HG03108 (cell line): ENCODE data around the gene PRKAB1.
"Not testable (repeated sequence)": the region's sequence is repeated elsewhere in the genome, so short reads cannot be mapped to it uniquely, and the experiment has no call there.

Experiments used
- ATAC-seq: cut with Tn5 transposase; IDR thresholded peaks from one replicate; pipeline ENCODE4 v1.9.1; 2021; ENCODE audit warnings: moderate library complexity; ENCODE audit not compliant: unreplicated experiment

PRKAB1 gene

GRCh38 chr12:119683816-119684215, 15.9 kb downstream of the PRKAB1 start:
- no peak for ATAC-seq

DNA sequence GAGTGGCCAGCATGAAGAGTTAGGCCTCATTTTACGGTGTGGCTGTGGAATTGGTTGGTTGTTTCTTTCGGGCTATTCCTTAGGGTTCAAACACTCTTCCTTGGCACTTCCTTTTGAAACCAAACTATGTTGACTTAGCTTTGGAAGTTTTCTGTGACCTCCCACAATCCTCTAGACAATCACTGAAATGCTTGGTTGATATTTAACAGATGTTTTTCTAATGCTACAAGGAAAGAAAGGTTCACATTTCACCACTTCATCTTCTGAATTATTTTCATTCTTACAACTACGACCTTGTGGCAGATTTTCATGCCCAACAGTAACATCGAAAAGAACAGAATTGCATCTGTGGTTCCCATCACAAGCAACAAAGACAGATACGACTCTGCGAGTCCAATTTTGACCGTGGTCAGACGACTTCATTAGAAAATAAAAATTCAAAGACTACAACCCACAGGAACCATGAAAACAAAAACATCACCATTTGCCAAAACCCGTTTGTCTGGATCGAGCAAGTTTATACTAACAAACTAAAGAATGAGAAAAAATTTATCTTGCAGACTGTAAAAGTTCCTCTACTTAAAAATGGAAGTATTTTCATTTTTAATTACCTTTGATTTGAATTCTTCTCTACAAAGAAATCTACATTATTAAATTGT, 16.9 kb downstream of the PRKAB1 start:
- ATAC-seq: no peak

GRCh38 chr12:119685375-119685774, 17.4 kb downstream of the PRKAB1 start:
- no peak for ATAC-seq

DNA sequence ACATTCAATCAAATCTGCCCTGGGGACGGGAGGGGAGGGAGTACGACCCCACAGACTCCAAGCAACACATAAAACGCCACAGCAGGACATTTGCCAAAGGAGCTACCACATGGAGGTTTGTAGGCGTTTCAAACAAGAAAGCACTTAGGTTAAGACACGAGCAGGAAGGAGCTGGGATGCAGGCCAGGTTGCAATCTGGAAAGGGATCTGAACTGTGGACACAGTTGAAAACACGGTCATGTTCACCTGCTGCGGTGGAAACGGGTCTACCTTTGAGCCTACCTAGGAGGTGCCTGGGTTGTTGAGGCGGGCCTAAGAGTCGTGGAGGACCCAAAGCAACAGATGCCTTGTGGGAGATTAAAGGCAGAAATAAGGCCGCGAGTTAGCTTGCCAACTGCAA, 18.4 kb downstream of the PRKAB1 start:
- ATAC-seq: no peak

DNA sequence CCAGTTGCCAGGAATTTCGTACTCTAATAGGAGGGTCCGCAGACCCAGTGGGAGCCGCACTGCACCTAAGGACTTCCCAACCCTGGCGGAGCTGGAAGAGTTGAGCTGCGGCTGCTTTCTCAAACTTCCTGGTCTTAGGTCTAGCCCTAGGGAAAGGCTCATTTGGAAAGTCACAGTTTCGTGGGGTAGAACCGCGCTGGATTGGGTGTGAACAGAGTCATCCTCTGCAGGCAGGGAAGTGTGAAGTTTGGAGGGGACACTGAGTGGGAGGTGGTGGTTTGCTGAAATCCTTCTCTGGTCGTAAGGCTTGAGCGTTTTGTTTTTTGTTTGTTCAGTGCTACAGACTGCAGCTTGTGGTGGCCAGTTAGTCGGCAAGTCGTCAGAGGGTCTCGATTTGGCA, 18.8 kb downstream of the PRKAB1 start:
- no peak for ATAC-seq

- no peak for ATAC-seq
Measured at GRCh38 chr12:119687406-119687805, 19.5 kb downstream of the PRKAB1 start.

GRCh38 chr12:119687879-119688278, 19.9 kb downstream of the PRKAB1 start:
- ATAC-seq: no peak

GRCh38 chr12:119689935-119690500, 22.1 kb downstream of the PRKAB1 start:
- ATAC-seq: no peak

GRCh38 chr12:119691202-119691810, 23.4 kb downstream of the PRKAB1 start:
- no peak for ATAC-seq

- no peak for ATAC-seq
Measured at GRCh38 chr12:119692410-119692809, 24.5 kb downstream of the PRKAB1 start.

- no peak for ATAC-seq
Measured at GRCh38 chr12:119692997-119693396, 25.1 kb downstream of the PRKAB1 start.

DNA sequence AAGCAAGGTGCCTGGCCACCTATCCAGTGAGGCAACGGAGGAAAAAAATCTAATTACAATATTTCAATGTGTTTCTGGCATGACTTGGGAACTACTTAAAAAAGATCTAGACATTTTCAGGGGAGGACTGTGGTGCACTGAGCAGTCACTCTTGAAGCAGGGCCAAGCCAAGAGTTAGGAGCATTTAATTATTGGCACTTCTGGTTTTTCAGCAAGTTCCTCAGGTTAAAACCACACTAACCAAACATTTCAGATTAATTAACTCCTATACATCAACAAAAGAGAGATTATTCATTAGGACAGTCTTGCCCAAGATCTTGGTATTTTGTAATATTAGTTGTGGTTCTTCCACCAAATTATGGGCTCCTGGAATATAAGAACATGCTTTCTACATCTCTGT, 25.6 kb downstream of the PRKAB1 start:
- no peak for ATAC-seq

DNA sequence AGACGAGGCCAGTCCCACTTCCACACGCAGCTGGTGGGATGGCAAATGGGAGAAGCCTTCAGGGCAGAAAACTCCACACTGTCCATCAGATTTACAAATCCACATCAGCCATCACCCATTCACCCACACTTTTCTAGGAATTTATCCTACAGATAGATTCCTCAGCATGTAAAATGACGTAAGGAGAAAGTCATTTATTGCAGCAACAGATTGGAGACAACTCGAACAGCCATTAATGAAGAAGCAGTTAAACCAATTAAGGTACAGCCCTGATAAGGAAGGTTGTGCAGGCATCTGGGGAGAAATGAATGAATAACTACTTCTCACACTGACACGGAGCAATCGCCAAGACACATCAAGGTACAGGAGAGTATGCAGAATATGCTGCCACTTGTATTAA, 26.2 kb downstream of the PRKAB1 start:
- no peak for ATAC-seq

DNA sequence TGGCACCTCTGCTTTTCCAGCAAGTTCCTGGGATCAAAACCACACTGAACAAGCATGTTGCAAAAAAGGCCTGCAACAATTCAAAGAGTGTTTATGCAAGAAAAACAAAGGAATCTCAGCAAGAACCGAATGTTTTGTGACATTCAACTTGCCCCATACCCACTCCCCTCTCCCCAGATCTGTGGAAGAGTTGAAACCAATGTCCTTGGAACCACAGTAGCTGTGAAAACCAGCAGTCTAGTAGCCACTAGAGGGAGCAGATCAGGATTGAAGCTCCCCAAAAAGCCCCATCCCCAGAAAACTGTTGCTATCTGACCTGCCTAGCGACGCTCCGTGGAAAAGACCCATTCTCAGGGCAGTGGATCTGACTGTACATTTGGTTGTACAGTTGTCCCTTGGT, 27.1 kb downstream of the PRKAB1 start:
- no peak for ATAC-seq

- no peak for ATAC-seq
Measured at GRCh38 chr12:119696943-119697342, 29.0 kb downstream of the PRKAB1 start.

DNA sequence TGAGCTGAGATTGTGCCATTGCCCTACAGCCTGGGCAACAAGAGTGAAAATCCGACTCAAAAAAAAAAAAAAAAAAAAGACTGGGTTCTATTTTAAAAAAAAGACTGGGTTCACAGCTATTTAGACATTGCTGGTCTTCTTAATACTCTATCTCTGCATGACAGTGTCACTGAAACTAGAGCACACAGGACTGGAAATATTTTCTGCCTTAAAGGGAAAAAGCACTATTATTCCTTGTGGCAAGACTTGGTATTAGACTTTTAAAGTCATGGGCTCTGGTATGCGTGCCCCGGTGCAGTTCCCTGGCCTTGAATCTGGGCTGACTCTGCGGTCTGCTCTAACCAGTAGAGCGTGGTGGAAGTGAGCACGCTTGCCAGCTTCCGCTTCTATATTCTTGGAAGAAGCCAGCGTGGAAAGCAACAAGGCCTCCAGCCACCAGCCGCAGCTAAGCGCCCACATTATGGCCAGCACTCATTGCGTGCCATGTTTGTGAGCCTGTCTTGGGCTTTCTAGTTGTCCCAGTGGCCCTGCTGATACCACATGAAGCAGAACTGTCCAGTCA, 31.3 kb downstream of the PRKAB1 start:
- ATAC-seq: no peak

- no peak for ATAC-seq
Measured at GRCh38 chr12:119700078-119700477, 32.1 kb downstream of the PRKAB1 start.

GRCh38 chr12:119704065-119704747, 36.3 kb downstream of the PRKAB1 start:
- ATAC-seq: no peak

GRCh38 chr12:119705182-119705581, 37.2 kb downstream of the PRKAB1 start:
- no peak for ATAC-seq

DNA sequence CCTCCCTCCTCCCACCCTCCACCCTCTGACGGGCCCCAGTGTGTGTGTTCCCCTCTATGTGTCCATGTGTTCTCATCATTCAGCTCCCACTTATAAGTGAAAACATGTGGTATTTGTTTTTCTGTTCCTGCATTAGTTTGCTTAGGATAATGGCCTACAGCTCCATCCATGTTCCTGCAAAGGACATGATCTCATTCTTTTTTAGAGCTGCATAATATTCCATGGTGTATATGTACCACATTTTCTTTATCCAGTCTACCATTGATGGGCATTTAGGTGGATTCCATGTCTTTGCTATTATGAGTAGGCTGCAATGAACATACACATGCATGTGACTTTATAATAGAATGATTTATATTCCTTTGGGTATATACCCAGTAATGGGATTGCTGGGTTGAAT, 38.5 kb downstream of the PRKAB1 start:
- ATAC-seq: not testable (repeated sequence)

DNA sequence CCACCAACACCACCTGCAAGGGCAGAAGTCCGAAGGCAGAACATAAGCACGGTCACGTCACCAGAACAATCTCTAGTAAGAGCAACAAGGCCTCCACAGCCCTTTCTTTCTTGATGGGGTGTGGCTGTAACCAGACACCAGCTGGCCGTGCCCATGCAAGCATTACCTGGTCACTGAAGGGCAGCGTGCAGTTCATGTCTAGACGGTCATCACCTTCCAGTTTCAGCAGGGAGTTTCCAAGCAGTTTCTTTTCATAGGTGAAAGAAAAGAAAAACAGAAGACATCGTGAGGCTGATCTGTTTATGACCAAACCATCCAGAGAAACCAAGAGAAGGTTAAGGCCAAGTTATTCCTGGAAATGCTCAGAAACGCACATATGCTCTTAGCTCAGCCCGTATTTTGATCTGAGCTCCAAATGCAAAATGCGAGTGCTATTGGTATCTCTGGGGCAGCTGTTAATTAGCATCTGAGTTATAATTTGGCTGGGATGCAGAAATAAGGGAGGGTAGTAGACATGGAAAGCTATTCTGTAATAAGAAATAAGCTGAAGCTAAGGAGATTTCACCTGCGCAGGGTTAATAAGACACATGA, 42.5 kb downstream of the PRKAB1 start:
- ATAC-seq: no peak
